Measurements from ENCODE around the gene OR10R2.

Gene OR10R2

DNA sequence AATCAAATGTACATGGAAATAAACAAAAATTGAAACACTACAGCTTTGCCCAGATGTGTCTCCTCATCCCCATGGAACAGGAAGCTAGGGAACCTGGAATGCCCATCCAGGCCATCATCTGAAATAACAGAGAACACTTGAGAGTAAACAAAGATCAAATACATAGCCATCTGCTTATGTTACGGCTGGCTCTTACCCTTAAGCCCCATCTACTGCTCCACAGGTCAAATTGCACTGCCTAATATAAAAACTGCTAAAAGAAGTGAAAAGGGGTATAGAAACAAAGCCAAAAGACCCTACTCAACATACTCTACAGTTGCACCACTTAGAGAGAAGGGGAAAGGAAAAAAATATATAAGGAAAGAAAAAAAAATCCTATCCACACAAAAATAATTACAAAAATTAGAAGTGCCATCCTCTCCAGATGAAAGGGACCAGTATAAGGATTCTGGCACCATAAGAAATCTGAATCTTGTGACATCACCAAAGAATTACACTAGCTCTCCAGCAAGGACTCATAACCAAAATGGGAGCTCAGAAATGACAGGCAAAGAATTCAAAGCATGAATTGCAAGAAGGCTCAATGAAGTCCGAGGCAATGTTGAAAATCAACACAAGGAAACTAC is 55.3 kb downstream of the OR10R2 start:
- no peak for DNase-seq (ENCODE audit: low read depth)

Data from activated T-cell treated with anti-CD3 and anti-CD28 coated beads for 1 hour (primary cell).